ENCODE results near the gene ZNF527. TPM values are rescaled to one million over a fixed set of nuclear protein-coding genes. Genes with fewer than 3 reads are reported as not detected.

Gene ZNF527
- total and polyA plus RNA-seq, 4 experiments from 2014 or later, result 5.2 to 13.3 (median 10.7) TPM

Other genes with a start within 250 kb of the ZNF527 start
- 10 to 100 TPM; 16.5 to 25.4 TPM for gene ZNF585A, start 198.4 kb upstream of the ZNF527 start, total RNA-seq
- 10 to 100 TPM; 37.9 to 42.1 TPM for gene ZNF585A, start 198.4 kb upstream of the ZNF527 start, polyA plus RNA-seq
- 10 to 100 TPM; 29.9 to 36.5 TPM for gene ZNF585B, start 160.6 kb upstream of the ZNF527 start, total RNA-seq
- 1 to 10 TPM; 4.4 to 9.8 TPM for gene ZNF585B, start 160.6 kb upstream of the ZNF527 start, polyA plus RNA-seq
- gene ZNF383, start 152.9 kb upstream of the ZNF527 start, total RNA-seq, result 10 to 100 TPM; 32.0 to 34.0 TPM
- 10 to 100 TPM in 1 of 2 donors, 1 to 10 TPM in 1; 8.4 to 14.1 TPM for gene ZNF383, start 152.9 kb upstream of the ZNF527 start, polyA plus RNA-seq
- 10 to 100 TPM; 13.5 to 14.9 TPM for gene ZNF569, start 96.3 kb downstream of the ZNF527 start, total RNA-seq
- gene ZNF569, start 96.3 kb downstream of the ZNF527 start, polyA plus RNA-seq, result 1 to 10 TPM; 2.3 to 5.2 TPM
- gene ZNF570, start 98.3 kb downstream of the ZNF527 start, total RNA-seq, result 10 to 100 TPM; 10.1 to 11.4 TPM
- gene ZNF570, start 98.3 kb downstream of the ZNF527 start, polyA plus RNA-seq, result 1 to 10 TPM; 2.1 to 6.0 TPM
- gene ZNF793, start 135.8 kb downstream of the ZNF527 start, total RNA-seq, result 10 to 100 TPM; 10.2 to 13.8 TPM
- 1 to 10 TPM; 1.5 to 1.7 TPM for gene ZNF793, start 135.8 kb downstream of the ZNF527 start, polyA plus RNA-seq
- 10 to 100 TPM; 10.1 to 14.2 TPM for gene ZNF571, start 223.7 kb downstream of the ZNF527 start, total RNA-seq
- 1 to 10 TPM; 5.8 to 9.3 TPM for gene ZNF571, start 223.7 kb downstream of the ZNF527 start, polyA plus RNA-seq
- gene ZNF540, start 223.8 kb downstream of the ZNF527 start, total RNA-seq, result 10 to 100 TPM; 24.2 to 24.5 TPM
- 1 to 10 TPM; 4.8 TPM for gene ZNF540, start 223.8 kb downstream of the ZNF527 start, polyA plus RNA-seq